HG03460 (cell line): ENCODE data around the gene PRKG1.

Source experiments
- ATAC-seq: cut with Tn5 transposase; IDR thresholded peaks from one replicate; pipeline ENCODE4 v1.9.1; 2021; ENCODE audit not compliant: unreplicated experiment

Gene PRKG1

DNA sequence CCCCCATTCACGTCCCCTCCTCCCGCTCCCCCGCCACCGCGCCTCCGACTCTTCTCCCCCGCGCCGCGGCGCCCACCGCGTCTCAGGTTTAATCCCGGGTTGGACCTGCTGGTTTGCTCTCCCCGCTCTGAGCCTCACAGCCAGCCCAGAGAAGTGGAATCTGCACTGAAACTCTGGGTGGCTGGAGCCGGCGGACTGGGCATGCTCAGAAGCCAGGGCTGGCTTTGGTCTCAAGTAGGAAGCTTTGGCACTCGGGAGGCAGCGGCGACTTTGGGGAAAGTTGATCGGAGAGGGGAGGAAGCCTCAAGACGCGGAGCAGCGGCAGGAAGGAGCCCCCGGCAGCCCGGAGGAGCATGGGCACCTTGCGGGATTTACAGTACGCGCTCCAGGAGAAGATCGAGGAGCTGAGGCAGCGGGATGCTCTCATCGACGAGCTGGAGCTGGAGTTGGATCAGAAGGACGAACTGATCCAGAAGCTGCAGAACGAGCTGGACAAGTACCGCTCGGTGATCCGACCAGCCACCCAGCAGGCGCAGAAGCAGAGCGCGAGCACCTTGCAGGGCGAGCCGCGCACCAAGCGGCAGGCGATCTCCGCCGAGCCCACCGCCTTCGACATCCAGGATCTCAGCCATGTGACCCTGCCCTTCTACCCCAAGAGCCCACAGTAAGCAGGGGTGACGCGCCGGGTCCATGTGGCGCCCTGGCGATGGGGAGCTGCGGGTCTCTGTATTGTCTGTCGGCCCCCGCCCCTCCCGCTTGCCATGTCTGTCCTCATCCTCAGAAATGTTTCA, at the start of gene PRKG1:
TSS of gene PRKG1 (plus strand) at position 250 of the 791 bp plus-strand sequence.
- no peak for ATAC-seq

DNA sequence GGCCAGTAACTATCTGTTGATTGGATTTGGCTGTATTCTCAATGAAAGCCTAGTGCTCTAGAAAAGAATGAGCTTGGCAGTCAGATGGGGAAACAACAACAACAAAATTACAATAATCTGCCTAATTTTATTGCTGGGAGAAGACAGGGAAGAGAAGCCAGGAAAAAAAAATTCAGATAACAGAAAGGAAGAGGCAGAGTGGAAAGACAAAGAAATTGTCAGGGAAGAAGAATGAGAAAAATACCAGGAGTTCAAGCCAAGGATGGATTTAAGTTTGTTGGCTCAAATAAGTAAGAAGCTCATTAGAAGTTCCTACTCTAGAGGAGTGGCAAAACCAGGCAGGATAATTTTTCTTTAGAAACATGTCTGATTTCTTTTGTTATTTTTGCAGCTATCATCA, 45.9 kb upstream of the PRKG1 start:
- no peak for ATAC-seq

DNA sequence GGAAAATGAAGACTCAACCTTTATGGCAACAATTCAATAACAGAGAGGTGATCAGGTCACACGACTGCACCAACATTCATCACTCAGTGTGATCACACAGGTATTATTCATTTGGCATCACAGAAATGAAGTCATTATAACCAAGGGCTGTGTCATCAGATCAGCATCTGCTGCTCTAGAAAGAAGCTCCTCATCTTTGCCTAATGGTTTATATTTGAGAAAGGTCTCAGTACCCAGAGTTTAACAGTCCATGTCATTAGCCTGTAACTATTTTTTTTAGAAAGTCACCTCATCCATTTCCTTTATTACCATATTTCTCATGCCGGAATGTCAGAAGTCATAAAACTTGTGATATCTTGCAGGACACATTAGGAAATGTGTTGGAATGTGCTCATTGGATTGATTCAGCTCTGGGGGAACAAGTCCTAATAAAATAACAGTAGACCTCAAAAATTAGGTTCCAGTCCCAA, 45.1 kb upstream of the PRKG1 start:
- no peak for ATAC-seq

DNA sequence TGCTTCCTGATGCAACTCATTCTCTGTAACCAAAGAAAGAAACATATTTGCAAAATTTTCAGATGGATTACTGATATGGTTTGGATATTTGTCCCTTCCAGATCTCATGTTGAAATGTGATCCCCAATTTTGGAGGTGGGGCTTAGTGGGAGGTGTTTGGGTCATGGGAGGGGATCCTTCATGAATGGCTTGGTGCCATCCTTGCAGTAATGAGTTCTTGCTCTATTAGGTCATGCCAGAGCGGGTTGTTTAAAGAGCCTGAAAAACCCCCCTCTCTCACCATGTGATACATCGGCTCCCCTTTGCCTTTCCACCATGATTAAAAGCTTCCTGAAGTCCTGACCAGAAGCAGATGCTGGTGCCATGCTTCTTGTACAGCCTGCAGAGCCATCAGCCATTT, 43.8 kb upstream of the PRKG1 start:
- ATAC-seq: no peak

DNA sequence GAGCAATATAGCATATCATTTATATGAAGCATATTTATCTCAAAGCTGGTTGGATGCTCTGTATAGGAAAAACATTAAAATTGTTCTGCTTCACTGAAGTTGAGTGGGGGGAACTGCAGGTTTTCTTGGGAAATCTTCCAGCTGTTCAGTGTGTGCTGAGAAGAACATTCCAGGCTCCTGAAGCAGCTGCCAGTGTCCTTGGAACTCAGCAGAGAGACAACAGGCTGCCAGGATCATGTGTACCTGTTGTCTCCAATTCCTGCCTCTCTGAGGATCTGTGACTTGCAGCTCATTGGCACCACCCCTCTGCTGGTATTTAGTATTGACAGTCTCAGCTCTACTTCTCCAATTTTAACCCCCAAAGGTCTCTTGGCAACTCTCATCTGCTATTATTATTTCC, 42.3 kb upstream of the PRKG1 start:
- no peak for ATAC-seq

DNA sequence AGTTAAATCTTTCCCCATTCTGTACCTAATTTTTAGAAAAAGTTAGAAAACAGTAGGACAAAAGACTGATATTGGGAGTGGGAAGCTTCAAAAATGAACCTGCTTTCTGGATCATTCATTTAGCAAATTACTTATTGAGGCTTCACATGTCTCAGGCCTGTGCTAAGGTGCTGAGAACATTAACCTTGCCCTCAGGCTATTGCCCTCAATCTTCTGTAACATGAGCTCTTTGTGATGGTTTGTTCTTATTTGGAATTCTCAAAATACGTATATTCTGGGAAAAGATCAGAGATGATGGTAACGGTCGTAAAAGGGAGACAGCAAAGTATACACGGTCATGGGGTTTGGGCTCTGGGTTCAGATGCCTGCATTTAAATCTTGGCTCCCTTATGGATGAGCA, 39.5 kb upstream of the PRKG1 start:
- ATAC-seq: no peak

DNA sequence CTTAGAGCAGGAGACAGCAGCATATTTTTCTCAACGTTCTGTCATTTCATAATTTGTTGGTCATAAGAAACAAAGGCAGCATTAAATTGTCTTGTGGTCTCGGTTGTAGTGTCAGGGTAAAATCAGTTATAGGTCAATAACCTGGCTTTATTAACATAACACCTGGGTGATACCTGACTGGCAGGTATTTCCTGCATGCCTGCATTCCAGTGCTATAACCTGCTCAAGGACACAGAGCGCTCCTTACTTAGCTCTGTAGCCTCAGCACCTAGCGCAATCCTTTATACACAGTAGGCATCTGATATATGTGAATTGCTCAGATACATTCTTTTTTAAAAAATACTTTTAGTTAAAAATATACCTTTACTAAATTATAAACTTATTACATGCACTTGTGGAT, 38.9 kb upstream of the PRKG1 start:
- no peak for ATAC-seq

DNA sequence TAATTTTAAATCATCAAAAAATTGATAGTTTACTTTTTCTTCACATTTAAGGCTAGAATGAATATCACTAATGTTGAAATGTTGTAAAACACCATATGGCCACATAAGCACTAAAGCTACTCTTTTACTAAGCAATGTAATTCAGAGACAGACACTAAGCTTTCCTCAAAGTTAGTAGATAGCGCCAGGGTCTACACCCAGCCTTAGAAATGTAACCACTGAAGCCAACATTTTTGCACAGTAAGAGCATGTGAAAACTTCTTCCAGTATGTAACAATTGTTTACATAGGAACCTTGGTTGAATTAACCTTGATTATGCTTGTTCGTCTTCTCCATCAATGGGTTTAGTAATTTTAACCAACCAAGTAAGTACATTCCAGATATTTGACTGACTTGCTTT, 28.4 kb upstream of the PRKG1 start:
- no peak for ATAC-seq

DNA sequence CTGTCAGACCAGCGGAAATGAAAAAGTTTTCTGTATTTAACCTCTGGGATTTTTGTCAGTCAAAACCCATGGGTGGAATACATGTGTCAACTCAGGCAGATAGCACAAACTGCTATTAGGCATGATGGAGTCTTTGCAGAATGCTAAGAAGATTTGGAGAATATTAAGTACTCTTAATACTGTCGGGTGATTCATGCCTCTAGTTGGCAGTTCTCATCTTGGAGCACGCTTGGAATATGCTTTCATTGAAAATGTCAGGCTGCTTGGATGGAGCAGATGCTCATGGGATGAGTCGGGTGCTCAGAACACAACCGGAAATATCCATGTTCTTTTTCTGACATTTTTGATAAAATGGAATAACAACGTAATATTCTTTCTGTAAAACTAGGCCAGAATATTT, 27.6 kb upstream of the PRKG1 start:
- ATAC-seq: no peak

DNA sequence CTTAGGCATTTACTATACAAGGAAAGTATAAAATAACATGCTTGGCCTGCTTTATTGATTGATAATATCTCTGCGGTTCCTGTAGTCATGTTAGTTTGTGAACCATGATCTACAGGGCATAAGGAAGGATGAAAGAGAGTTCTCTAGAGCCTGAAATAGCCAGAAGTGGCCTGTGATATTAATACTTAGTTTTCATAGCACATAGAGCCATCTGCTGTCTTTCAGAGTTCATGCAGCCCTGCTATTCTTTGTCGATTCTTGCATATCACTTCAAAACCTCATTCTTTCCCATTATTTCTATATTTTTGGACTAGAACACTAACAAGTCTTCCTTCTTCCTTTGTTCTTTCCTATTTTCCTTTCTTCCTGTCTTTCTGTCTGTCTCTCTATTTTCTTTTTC, 26.4 kb upstream of the PRKG1 start:
- ATAC-seq: no peak

DNA sequence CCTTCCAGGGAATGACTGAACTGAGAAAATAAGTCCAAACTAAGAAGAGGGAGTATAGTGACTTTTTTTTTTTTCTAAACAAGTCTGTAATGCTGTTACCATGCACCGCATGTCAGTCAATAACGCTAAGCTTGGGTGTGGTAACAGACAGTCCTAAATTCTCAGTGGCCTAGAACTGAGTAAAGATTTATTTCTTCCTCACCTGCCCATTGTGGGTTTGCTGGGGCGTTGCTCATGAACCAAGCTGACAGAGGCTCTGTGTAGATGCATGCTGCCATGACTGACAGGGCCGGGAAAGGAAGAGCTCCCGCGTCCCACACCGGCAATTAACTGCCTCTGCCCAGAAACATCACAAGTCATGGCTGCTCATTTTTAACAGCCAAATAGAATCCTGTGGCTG, 25.5 kb upstream of the PRKG1 start:
- ATAC-seq: no peak

DNA sequence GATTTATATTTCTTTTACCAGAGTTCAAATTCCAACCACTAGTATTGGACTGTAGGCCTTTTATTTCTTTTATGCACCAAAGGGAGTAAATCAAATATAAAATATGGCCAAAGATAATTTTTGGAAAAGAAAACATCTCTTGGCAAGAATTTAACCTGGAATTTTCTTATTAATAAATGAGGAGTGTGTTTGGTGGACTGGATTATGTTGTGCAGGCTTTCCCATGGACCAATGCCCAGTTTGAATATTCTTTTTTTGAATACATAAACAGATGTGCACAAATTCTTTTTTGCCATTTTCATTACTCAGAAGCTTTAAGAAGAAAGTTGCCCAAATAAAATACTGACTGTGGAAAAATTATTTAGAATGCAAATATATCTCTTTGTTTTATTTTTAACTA, 22.1 kb upstream of the PRKG1 start:
- no peak for ATAC-seq

DNA sequence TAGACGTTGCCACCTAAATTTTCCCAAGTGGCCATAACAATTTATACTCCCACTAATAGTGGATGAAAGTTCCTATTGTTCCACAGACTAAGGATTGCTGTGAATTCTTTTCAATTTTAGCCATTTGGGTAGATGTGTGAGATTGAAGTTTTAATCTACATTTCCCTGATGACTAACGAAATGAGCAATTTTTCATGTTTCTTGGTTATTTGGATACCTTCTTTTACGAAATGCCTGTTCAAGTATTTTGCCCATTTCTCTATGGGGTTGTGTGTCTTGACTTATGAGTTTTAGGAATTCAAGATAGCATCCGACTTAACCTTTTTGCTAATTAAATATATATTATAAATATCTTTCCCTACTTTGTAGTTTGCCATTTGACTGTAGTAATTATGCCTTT, 16.4 kb upstream of the PRKG1 start:
- ATAC-seq: no peak

DNA sequence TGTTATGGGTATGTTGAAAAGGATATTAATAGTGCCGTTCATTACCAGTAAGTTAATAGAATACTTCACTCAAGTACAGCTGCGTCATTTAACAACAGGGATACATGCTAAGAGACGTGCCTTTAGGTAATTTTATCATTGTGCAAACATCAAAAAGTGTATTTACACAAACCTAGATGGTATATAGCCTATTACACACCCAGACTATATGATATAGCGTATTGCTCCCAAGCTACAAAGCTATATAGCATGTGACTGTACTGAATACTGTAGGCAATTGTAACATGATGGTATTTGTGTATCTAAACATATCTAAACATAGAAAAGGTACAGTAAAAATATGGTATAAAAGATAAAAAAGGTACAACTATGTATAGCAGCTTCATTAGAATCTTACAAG, 11.1 kb upstream of the PRKG1 start:
- ATAC-seq: no peak

DNA sequence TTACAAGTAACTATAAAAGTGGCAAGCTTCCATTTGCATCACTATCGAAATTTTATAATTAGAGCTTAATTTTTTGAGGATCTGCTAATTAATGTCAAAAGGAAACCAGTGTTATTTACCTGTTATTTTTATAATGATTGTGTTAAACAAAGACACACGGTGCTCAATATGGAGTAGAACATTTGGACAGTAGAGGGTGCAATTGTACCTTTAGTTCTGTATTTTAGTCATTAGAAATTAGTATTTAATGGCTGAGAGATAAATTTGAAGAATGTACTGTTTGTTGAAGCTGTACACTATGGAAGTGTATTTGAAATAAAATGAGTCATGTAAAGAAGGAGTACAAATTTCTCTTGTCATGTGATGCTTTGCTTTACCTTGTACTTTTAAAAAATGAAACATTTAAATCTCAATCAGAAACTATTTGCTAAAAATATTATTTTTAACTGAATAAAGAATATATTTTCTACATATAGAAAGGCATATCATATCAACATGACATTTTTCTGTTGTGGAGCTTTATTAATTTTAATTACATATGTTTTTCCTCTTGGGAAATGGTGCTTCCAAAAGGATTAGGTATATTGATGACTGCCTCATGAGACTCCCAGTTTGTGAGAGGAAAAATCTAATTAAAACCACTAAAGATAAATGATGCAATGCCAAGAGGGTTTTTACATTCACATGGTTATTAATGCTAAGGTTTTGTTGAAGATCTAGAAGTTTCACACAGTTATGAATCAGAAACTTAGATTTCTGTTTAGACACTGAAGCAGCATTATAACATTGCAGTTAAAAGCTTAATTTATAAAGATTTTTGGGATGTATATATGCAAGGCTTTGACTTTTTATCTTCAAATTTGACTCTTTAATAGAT, 10.4 kb upstream of the PRKG1 start:
- no peak for ATAC-seq

DNA sequence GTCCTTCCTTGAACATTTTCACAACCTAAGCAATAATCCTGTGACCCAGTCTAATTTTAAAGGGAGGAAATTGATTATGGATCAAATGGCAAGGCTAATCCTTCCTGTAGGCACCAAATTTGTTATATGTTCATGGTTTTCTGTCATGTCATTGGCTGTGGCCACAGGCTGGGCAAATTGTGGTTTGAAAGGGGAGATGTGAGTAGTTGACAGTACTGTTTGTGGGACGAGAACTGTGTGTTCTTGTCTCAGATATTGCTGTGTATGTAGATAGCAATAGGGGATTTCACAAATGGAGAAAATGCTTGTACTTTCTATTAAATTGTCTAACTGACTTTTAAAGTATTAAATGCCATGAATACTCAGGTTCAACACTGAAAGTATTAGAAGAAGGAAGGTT, 8.1 kb upstream of the PRKG1 start:
- no peak for ATAC-seq

DNA sequence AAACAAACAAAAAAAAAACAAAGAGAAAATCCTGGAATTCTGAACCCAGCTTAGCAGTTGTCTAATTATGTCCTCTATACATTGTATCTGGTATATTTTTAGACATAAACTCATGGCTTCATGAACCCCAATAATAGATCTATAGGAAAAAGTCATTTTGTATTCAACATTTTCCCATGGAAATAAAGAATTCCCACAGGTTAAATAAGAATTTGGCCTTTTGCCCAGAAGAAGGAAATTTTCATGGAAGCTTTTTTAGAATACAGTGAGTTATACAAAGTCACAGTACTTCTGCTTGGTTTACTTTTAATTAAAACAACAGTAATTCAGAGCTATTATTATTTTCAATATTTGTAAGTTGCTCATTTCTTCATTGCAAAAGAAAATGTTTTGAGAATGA, 2.1 kb upstream of the PRKG1 start:
- ATAC-seq: no peak

DNA sequence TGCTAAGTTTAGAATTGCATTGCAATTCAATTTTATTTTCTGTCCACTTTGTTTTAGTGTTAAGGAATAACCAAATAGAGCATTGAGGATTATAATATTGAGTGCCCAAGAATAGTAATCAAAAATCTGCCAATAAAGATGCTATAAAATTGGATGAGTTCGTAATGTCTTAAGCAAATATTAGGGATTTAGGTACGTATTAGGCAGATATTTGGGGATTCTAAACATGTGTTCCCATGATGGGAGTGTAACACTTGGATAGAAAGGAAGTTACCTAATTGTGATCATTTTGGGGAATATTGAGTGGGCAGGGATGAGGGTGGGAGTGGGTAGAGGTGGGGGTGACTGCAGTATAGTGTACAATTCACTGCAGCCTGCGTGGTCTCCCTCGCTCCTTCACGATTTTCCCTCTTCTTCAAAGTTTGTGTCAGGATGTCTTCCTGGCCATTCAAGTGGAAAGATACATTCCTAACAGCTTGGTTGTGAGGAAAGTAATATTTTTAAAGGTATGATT, 1.3 kb upstream of the PRKG1 start:
- no peak for ATAC-seq

DNA sequence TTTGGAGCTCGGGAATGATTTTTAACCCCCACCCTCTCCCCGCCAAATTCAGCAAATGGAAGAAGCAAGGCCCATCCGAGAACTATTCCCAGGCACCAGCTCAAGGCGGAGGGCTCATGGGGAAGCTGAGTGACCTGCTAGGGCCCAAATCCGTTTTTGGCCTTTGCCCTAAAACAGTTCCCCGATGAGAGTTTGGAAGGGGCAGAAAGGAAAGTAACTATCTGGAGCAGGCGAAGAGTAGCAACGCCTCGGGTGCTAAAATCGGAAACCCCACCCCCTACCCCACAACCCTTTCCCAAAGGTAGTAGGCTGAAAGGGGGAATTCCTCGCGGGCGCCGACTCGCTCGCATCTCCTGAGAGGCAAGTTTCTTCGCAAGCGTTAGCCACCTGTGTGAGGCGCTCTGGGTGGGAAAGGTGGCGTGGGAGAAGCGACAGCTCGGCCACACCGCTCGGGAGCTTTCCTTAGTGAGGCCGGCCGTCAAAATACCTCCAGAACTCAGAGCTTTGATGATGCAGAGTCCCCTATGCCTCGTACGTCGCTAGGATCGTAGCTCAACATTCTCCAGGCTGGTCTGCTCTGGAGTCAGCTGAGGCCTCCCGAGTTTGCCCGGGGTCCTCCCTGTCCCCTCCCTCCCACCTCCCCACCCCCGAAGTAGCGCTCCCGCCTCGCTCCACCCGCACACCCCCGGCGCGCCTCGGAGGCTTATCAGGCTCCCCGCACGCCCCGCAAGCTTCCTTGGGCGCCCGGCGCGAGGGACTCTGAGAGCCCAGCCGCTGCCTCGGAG, 642 bp upstream of the PRKG1 start:
- no peak for ATAC-seq

DNA sequence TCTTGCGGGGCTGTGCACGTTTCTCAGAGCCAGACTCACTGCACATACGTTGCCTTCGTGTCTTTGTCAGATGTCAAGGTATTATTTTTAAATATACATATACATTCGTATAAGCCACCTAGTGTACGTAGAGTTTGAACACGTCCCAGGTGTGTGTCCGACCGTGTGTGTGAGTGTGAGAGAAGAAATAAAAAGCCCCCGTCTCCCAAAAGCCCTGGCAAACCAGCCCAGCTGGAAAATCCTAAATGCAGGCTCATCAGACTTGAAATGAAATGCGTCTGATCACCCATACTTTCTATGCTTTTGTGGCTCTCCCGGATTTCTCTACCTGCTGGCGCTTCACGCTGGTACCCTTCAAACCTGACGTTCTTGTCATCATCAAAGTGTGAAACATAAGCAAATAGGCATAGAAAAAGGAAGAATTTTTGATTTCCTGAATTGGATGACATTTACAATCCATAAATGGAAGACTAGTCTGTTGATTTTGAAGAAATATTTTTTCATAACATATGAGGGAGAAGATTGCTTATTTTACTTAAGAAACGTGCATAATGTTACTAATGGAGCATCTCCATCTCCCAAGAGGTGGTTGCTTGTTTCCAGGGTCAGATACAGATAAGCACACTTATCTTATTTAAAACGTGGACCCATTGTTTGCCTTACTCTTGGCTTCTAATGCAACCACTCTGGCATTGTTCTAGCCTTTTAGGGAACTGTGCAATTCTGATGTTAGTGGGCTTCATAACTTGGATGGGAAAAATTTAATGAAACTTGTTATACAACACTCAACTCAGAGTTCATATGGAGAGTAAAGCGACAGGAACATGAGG, 971 bp downstream of the PRKG1 start:
- ATAC-seq: no peak
